ENCODE data around the gene MRPS18A.

- TF ChIP-seq CTCF (IDR thresholded peaks at IDR 0.05; ENCODE audit: poor library complexity) = no peak
- no peak for TF ChIP-seq EZH2 (IDR thresholded peaks at IDR 0.05; ENCODE audit: borderline replicate concordance)
These were observed 62.8 kb downstream of the MRPS18A start for GRCh38 chr6:43624786-43625288.
